ENCODE data around the gene ST6GAL1.

GRCh38 chr3:186896875-186897274 lies 33.5 kb upstream of the ST6GAL1 start:
- no peak for TF ChIP-seq CTCF (IDR thresholded peaks at IDR 0.05 in 2 of 3, conservative IDR thresholded peaks at IDR 0.05 in 1 of 3; ENCODE audit: control insufficient read depth in 2 of 3, extremely low read depth in 1 of 3, insufficient read depth in 1 of 3, low read depth in 3 of 3, low read length in 3 of 3)
- no peak for TF ChIP-seq PRDM15 (CRISPR knock-in tag; IDR thresholded peaks at IDR 0.05)
- no peak for TF ChIP-seq BRCA1 (IDR thresholded peaks at IDR 0.05; ENCODE audit: low read depth, low read length)
- TF ChIP-seq CHD4 (IDR thresholded peaks at IDR 0.05) = no peak
- no peak for TF ChIP-seq CEBPB (IDR thresholded peaks at IDR 0.05; ENCODE audit: borderline replicate concordance in 1 of 2, low read depth in 2 of 2, low read length in 2 of 2)
- TF ChIP-seq BACH1 (IDR thresholded peaks at IDR 0.05; ENCODE audit: borderline replicate concordance) = no peak
- TF ChIP-seq POLR2A (IDR thresholded peaks at IDR 0.05; ENCODE audit: low read depth, low read length) = no peak
- TF ChIP-seq USF2 (IDR thresholded peaks at IDR 0.05; ENCODE audit: borderline replicate concordance, low read depth, low read length) = no peak
- no peak for TF ChIP-seq ZNF274 (IDR thresholded peaks at IDR 0.05; ENCODE audit: insufficient read depth, insufficient read length)
- TF ChIP-seq CHD1 (IDR thresholded peaks at IDR 0.05; ENCODE audit: low read depth, low read length) = no peak

Measured in GM12878 (cell line).